Activated CD8-positive, alpha-beta memory T cell treated with anti-CD3 and anti-CD28 coated beads for 4 hours (primary cell): Measurements from ENCODE around the gene MAP1LC3B.

Experiments used
- DNase-seq, 2 donors: peaks; one replicate each; pipeline ENCODE4 v3.0.0-alpha.2; 2020; ENCODE audit warnings: low read depth in 2 of 2

The MAP1LC3B gene

DNA sequence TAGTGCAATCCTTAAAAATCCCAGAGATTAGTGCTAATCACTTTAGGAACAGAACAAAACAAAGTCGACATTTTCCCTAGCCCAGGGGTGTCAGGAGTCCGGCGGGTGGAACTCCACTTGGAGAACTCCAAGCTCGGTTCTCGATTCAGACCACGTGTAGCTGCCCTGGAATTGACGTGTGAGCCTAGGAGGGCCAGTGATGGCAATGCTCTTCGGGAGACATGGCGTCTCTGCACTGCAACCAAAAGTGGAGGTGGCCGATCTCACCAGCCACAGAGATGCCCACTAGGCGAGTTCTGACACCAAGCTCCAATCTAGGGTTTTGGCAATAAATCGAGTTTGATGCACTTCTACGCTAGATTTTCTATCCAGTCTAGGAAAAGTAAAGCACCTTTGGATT lies 17.6 kb downstream of the MAP1LC3B start:
- no peak for DNase-seq

DNA sequence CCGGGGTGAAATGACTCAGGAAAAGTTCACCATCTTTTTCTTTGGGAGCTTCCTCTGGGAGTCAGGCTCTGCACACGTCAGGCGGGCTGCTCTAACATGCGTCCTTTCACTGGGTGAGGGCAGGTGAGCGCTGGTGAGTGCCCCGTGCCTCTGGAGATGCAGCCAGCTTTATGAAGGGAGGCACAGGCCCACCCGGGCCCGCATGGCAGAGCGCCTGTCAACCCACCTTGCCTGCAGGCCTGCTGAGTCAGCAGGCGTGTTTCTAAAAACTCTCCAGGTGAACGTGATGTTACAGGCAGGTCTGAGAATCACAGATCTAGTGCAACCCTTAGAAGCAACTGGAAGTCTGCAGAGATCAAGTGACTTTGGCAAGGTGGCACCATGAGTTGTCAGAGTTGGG lies 18.4 kb downstream of the MAP1LC3B start:
- DNase-seq: no peak

DNA sequence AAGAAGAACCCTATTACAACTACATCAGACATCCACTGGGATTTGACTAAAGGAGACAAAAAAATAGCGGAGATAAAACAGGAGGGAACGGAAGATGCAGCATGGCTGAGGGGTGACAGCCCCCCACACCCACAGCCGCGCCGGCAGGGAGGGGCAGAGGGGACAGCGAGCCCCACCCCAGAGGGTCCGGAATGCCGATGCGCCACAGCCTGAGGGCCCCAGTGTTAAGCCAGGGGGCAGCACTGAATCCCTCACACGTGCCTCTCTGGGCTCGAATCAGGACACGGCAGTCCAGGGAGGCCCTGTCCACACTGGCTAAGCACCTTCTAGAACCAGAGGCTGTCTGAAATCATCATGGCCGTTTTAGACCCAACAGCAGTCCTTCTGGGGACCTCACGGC lies 18.8 kb downstream of the MAP1LC3B start:
- DNase-seq: no peak

DNA sequence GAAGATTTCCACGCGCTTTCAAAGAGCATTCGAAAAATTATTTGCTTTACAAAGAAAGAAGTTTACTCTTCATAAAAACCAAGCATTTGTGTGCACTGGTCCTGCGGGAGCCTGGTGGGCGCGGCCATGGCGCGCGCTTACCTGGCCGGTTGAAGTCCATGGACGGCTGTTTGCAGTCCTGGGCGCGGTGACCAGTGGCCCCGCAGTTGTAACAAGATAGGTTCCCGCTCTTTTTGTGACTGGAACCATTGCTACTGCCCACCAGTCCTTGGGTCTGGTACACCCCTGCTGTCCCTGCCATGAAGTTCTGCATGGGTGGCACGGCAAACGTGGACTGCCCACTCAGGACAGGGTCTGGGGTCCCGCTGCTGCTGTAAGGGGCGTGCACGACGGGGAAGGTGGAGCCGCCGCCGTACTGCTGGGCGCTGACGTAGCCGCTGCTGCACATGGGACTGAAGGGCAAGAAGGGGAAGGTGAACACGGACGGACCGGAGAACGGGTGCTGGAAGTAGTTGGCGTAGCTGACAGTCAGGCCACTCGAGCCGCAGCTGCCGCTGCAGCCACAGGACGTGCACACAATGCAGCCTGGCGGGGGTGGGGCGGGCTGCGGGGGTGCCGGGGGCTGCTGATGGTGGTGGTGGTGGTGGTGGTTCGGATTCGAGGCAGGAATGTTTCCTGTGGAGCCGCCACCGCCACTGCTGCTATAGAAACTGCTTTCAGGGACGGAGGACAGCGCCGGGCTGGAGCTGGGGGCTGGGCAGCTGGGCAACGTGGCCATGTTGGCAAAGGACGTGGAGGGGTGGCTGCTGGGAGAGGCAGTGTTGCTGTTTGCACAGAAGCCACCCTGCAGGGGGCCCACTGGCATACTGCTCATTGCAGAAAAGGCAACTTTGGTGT lies 19.5 kb downstream of the MAP1LC3B start:
- no peak for DNase-seq

DNA sequence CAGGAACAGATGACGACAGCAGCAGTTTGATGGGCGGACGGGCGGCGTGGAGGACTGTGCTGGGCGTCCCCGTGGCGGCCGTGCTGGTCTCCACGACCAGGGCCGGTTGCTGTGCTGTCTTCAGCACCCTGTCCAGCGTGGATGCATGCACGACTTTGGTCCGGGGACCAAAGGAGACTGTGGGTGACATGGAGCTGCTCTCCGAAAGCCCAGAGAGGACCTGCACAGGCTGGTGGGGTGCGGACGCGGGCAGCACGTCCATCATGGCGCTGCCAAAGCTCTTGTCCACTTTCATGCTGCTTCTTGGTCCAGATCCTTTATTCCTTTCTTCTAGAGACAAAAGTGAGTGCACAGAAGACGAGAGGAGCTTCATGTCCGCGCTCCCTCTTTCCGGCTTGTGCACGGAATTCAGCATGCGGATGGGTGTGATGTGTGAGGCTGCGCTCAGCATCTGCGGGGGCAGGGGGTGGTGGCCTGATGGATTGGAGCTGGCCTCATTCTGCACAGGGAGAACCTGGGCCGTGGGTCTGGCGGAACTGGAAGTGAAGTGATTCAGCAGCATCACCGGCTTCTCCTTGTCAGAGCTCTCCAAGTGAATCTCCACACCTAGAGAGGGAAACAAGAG lies 20.3 kb downstream of the MAP1LC3B start:
- no peak for DNase-seq

DNA sequence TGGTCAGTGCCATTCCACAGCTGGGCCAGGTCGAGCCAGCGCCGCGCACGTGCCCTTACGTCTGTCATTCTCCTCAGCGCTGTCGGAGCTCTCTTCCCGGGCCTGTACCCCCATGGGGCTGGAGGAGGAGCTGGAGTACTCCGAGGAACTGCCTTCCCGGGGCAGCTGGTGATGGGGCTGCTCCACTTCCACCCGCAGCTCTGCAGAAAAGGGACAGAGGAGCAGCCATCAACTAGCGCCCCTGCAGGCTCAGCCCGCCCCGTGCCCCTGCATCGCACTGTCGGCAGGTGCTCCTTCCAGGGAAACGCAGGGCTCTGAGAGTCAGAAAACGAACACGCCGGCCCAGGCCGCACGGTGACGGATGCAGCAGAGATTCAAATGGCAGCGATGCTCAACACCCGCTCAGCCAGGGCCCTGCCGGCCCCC lies 20.9 kb downstream of the MAP1LC3B start:
- no peak for DNase-seq

DNA sequence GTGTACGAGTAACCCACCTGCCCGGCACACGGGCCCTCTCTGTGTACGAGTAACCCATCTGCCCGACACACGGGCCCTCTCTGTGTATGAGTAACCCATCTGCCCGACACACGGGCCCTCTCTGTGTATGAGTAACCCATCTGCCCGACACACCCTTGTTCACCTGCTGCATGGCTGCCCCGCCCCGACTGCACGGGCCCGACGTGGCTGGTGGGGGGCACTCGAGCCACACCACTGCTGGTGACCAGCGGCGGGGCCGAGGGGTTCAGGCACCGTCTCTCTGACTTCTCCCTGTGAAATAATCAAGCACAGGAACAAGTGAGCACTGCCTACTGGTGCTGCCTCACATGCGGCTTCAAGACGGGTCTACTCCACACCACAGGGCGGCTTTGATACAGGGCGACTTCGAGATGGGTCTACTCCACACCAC lies 22.1 kb downstream of the MAP1LC3B start:
- no peak for DNase-seq

DNA sequence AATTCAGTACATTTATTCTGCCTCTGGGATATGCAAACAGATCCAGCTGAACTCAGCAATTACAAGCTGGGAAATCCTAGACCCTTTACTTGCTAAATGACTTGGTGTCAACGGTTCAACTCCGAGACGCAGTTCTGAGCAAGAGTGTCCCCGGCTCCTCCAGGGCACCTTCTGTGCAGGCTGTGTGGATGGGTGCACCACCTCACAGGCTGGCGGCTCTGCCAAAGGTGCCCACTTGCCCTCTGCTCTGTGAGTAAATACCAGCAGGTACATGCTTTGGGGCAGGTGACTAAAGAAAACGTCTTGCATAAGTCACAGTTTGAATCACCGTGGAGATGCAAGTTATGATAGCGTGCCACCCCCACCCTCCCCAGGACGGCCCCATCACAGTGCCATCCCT lies 23.3 kb downstream of the MAP1LC3B start:
- DNase-seq: no peak

DNA sequence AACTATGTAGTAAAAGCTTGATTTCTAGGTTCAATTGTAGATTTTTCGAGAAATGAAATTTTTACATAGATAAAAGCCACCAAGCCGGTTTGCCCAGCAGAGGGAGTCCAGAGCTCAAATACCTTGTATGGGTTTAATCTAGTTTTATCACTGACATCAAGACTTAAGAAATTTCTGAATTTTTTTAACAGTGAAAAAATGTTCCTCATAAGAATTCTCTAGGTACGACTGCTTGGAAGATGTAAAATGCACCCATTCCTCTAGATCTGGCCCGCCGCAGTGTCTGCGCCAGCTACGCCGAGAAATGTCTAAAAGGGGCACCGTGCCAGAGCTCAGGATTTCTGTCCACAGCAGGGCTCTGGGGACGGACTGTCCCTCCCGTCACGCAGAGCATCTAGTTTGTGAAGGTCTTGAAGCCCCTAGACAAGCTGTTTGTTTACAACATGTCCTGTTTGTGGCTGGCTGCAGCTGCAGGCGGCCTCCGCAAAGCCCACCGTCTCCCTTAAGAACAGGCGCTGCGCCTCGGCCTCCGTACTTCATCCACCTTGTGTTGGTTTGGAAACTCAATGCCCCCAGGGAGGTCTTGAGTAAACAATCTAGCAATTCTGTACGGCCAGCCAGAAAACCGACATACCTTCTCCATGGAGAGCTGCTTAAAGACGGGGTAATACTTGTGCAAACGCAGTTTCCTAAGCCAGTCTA lies 24.8 kb downstream of the MAP1LC3B start:
- no peak for DNase-seq

DNA sequence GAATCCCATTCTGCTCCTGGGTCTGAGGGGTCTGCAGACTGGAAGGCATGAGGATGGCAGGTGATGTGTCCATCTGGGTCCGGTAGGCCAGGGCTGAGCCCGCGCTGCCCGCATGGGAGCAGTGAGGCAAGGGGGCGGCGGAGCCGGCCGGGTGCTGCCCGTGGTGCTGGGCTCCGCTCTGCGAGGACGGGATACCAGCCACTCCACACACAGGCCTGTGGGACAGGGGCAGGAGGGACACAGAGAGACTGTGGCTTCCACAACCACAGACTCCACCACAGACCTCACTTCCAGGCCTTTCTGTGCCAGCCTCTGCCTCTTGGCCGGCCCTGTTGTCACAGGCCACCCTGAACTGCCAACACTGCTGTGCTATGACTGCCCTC lies 25.4 kb downstream of the MAP1LC3B start:
- DNase-seq: no peak

DNA sequence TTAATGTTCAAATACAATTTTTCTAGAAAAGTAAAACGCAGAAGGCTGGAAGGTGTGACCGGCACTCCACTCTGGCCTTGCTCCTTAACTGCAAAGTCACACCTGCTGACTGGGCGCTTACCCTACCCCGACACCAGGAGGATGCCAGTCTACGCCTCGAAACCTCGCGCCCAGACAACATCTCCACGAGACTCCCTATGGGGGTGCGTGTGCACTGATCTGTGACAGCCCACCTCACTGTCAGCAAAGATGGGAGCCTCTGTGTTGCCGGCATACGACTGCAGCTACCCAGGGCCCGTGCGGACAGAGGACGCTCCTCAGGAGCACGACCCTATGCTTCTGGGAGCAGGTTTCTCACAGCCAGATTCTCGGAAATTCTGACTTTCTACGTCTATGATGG lies 26.1 kb downstream of the MAP1LC3B start:
- no peak for DNase-seq

DNA sequence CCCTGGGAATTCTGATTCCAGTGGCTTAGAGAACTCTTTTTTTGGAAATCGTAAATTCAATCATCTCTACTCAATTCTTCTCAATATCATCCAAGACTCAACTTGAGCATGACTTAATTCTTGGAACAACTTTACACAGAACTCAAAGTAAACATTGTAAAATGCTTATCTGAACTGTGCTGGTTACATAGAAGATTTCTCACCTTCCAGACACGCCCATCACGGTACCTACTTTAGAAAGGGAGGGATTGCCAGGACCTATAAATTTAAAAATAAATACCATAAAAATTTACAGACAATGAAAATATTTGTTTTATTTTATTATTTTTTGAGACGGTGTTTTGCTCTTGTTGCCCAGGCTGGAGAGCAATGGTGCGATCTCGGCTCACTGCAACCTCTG lies 26.5 kb downstream of the MAP1LC3B start:
- DNase-seq: no peak

DNA sequence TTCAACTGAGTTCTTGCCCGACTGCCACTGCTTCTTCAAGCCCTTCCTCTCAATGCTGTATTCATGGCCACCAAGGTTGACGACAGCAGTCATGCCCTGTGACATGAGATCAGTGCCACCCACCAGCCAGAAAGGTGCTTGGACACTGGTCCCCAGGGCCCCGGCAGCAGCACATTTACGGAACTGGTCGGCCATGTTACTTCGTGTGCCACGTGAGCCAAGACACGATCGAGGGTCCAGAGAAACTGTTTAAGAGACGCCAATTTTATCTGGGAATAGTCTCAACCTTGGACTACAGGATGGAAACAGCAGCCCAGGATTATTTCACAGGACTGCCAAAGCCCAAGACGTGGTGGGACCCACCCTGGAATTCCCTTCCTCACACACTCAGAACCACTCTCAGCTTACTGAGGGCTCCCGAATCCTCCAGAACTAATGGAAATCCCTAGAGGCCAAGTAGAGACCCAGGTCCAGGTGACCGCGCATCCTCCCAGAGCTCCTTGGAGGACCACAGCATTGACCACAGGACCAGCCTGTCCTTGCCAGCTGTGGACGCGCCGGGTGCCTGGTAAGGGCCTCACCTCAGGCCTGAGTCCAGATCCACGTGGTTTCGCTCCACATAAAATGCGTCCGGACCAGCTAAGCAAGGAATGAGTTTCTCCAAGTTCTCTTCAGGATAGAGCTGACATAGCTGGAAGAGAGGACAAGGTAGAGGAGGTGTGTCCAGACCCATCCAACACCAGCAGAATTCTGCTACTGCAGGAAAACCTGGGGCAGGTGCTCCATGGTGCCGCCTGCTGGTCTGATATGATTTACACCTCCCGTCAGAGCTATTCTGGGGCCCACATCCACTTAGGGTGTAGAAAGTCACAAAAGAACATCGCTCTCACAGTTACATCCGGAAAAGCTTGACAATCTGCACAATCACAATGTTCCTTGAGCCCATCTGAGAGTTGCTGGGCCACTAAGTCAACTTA lies 28.2 kb downstream of the MAP1LC3B start:
- DNase-seq: no peak

DNA sequence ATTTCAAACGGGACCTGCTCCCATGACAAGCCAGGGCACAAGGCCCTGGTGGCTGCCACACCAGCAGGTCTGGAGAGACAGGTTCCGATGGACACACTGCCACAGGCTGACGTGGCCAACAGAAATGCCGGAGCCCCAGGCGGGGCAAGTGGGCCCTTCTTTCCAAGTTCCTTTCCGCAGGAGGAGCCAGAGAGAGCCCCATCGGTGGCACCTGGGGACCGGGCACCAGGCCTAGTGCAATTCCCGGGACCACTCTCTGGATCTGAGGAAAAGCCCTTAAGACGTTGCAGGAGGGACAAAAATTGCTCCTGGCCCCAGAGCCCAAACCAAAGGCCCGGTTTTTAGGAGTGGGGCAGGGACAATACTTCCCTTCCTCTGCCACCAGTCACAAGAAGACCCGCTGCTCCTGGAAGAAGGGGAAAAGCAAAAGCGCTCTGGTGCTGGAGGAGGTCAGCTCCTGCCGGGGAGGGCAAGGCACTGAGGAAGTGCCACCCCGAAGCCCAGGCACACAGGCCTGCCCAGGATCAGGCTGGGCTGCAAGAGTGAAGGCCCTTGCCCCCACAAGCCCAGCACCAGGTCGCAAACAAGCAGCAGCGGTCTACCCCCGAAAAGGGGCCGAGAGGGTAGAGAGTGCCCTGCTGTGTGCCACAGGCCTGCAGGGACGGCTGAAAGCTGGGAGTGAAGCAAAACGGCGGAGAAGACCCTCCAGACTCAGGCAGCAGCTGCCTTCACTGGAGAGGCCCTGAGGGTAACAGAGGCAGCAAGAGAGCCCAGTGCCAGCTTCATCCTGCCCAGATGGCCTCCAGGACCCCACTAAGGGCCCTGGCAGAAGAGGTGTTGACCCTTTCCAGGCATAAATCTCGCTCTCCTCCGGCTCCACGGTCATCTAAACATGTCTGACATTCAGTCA lies 29.1 kb downstream of the MAP1LC3B start:
- DNase-seq: no peak

DNA sequence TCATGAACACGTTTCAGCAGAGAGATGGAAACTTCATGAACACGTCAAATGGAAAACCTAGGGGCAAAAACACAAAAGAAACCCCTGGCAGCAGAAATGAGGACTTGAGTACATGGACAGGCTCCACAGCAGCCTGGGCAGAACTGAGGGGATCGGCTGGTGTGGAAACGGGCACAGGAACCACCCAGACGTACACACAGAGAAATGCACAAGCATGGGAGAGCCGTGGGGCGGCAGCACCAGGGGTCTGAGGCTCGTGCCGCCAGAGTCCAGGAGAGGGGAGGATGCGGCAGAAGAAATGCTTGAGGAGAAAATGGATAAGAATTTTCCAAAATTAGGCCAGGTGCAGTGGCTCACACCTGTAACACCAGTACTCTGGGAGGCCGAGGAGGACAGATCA lies 30.0 kb downstream of the MAP1LC3B start:
- no peak for DNase-seq

DNA sequence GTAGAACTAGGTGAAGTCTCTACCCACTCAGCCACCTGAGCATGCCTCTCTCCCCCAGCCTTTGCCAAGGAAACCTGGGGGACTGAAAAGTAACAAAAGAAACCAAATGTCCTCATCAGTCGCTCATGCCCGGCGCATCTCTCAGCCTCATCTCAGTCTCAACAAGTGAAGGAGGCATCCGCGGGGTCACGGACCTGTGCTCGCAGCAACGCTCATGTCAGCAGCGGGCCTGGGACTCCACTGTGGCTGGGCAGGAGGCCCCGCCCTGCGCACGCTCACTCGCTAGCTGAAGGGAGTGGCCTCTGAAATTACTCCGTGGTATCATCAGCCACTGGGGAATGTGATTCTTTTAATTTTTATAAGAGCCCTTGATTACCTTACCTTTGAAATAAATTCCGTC lies 31.3 kb downstream of the MAP1LC3B start:
- DNase-seq: no peak

DNA sequence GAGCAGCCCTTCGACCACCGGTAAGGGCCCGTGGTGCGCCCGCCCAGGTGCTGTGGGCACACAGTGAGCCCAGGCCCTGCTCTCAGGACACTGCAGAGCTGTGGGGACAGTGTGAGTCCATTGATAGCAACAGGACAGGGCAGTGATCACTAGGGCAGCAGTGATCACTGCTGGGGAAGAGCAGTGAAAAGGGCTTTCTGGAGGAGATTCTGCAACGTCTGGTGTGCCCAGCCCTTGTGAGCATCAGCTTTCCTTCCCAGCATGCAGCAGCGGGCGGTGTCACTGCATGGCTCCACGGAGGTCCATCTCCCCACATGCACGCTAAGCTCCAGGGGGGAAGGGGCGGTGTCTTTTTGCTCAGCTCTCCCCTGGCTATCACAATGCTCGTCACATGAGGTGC lies 32.1 kb downstream of the MAP1LC3B start:
- DNase-seq: no peak

DNA sequence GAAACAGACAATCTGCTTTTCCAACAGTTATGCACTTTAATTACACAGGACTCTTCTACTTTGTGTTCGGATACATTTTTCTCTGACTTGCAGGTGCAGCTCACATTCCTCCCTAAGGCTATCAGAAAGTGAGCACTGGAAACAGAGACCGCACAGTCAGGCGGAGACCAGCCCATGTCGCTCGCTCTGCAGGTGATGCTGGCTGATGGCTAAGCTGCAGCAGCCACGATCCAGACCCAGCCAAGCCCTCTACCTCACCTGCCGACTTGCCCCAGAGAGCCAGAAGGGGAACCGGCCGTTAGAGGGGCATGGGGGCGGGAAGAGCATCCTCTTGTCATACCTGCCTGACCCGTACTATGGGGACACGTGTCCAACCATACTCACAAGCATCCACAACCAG lies 33.8 kb downstream of the MAP1LC3B start:
- no peak for DNase-seq

DNA sequence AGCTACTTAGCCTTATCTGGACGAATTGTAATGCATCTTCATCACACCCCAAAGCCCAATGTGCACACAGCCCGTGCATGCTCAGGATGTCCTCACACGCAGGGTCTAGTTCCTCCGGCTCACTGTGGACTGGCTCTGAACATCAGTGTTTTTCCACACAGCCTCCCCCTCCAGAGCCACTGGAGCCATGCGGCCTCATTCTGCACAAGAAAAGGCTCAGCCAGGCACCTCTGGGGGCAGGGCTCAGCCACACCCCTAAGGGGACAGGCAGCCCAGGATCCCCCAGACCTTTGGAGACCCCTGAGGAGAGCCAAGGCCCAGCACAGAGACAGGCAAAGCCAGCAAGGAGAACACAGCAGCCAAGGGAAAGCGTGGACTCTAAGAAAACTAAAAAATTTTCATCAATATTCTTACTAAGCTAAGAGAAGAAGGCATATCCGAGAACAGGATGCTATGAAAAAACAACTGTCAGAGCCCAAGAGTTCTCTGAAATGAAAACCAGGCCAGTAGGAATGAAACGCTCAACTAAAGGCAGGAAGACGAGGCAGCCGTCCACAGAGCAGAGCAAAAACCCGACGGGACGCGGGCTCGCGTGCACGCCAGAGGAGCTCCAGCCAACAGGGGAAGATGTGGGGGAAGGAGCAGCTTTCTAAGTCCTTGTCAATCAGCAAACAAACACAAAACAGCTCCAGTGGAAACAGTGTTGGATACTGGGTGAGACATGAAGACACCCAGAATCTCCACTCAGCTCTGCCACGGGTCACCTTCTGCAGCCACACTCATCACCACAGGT lies 34.5 kb downstream of the MAP1LC3B start:
- DNase-seq: no peak

DNA sequence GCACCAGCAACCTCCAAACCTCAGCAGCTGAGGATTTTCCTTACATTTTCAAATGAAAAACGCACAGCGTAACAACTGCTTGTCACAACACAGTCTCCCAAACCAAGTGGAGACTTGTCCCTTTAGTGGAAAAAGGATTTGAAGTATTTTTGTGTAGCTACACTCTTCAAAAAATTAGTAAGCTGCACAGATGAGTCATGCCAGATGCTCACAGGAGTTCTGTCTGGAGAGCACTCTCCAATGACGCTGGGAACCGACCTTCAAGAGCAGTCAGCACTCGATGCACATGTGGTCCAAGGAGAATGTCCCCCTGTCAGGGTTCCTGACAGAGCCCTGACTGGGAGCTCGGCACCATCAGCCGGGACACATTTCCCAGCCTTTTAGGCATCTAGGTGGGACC lies 39.8 kb downstream of the MAP1LC3B start:
- no peak for DNase-seq
